AG04449 (cell line): ENCODE measurements around the gene ASB15.

Experiments
- CTCF ChIA-PET: fragments of 350-600 bp; formaldehyde crosslinking; extraction: SDS; loops from one replicate; lab custom pipeline; 2021; ENCODE audit warnings: antibody characterized with exemption; lab: Yijun Ruan, JAX
- POLR2A ChIA-PET: fragments of 400-600, 350-600 bp; formaldehyde crosslinking; extraction: SDS; loops from one replicate; lab custom pipeline; 2020; ENCODE audit warnings: antibody characterized with exemption, inconsistent platforms; lab: Yijun Ruan, JAX
- DNase-seq: peaks from one replicate; pipeline ENCODE4 v3.0.0-alpha.2; 2010; ENCODE audit warnings: low read depth, low spot score
- H3K4me3 ChIP-seq: 2 replicates; pipeline ENCODE4 v1.5.1; 2011; ENCODE audit warnings: low read depth, mild to moderate bottlenecking, control low read depth, low read length
- TF ChIP-seq, protein P1 (sequence below): IDR thresholded peaks from one replicate; pipeline ENCODE4 v1.5.1; 2011; ENCODE audit warnings: mild to moderate bottlenecking, moderate library complexity, low read length, control low read depth, inconsistent platforms; ENCODE audit not compliant: insufficient read depth; ENCODE audit errors: missing control alignments

ASB15 gene

GRCh38 chr7:123571187-123571586, 30.4 kb upstream of the ASB15 start:
- ChIA-PET CTCF (interaction anchor here (0.9 to 3.3 kb wide), 2 partner anchors 10 to 12 kb away, joined by 3 to 11 read pairs; no protein-coding TSS in a partner anchor), POLR2A (no interaction called here)
- no peak overlapping the region for H3K4me3 ChIP-seq
- TF ChIP-seq, protein P1, sequence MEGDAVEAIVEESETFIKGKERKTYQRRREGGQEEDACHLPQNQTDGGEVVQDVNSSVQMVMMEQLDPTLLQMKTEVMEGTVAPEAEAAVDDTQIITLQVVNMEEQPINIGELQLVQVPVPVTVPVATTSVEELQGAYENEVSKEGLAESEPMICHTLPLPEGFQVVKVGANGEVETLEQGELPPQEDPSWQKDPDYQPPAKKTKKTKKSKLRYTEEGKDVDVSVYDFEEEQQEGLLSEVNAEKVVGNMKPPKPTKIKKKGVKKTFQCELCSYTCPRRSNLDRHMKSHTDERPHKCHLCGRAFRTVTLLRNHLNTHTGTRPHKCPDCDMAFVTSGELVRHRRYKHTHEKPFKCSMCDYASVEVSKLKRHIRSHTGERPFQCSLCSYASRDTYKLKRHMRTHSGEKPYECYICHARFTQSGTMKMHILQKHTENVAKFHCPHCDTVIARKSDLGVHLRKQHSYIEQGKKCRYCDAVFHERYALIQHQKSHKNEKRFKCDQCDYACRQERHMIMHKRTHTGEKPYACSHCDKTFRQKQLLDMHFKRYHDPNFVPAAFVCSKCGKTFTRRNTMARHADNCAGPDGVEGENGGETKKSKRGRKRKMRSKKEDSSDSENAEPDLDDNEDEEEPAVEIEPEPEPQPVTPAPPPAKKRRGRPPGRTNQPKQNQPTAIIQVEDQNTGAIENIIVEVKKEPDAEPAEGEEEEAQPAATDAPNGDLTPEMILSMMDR, result no peak
- DNase-seq, result no peak

- ChIA-PET CTCF (interaction anchor here (3.3 kb wide), 1 partner anchor 9 kb away, joined by 11 read pairs; no protein-coding TSS in a partner anchor), POLR2A (no interaction called here)
- no peak for DNase-seq
- TF ChIP-seq, protein P1, result no peak
- no peak overlapping the region for H3K4me3 ChIP-seq
Measured at GRCh38 chr7:123571684-123572083, 29.9 kb upstream of the ASB15 start.

DNA sequence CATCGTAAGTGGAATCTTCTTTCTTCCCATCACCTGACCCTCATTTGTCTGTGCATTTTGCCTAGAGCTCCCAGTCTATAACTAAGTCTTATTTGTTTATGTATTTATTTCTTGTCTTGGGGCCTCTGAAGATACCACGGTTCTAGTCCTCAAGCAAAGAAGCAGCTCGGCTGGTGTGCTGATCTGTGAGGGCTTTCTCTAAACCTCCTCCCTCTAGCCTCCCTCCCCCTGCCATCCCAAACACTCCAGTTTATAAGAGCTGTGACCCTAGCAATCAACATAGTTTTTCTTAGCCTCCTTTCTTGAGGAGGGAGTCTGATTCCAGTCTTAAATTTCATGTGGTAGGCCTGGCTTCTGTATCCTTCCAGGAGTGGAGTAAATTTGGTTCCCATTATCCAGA, 28.3 kb upstream of the ASB15 start:
- TF ChIP-seq, protein P1, result no peak
- CTCF ChIA-PET, result interaction anchor here (1.2 to 1.3 kb wide), 2 partner anchors 8 to 13 kb away, joined by 4 read pairs; no protein-coding TSS in a partner anchor
- H3K4me3 ChIP-seq, result no peak overlapping the region
- no peak for DNase-seq
- POLR2A ChIA-PET, result interaction anchor here (0.8 kb wide), 1 partner anchor 15 kb away, joined by 4 read pairs; the partner anchor contains the start of gene NDUFA5

- ChIA-PET CTCF (no interaction called here), POLR2A (no interaction called here)
- no peak overlapping the region for H3K4me3 ChIP-seq
- TF ChIP-seq, protein P1, result no peak
- no peak for DNase-seq
Measured at GRCh38 chr7:123573896-123574467, 27.6 kb upstream of the ASB15 start.

GRCh38 chr7:123579416-123579815, 22.2 kb upstream of the ASB15 start:
- no peak for DNase-seq
- POLR2A ChIA-PET, result no interaction called here
- TF ChIP-seq, protein P1, result no peak
- CTCF ChIA-PET, result interaction anchor here (1.0 kb wide), 1 partner anchor 122 kb away, joined by 3 read pairs; no protein-coding TSS in a partner anchor
- no peak overlapping the region for H3K4me3 ChIP-seq

GRCh38 chr7:123580406-123581161, 21.0 kb upstream of the ASB15 start:
- ChIA-PET CTCF (interaction anchor here (0.7 to 3.1 kb wide), 10 partner anchors 8 to 1275 kb away, joined by 3 to 12 read pairs (median 6); no protein-coding TSS in a partner anchor), POLR2A (no interaction called here)
- H3K4me3 ChIP-seq, result no peak overlapping the region
- peak; percentile 5 for DNase-seq
- TF ChIP-seq, protein P1, result peak; percentile 67
